ENCODE results near the gene SPTA1. TPM values are rescaled to one million over a fixed set of nuclear protein-coding genes. Genes with fewer than 3 reads are reported as not detected.

Gene SPTA1
- total and polyA plus RNA-seq, 2 experiments from 2014 or later: not detected

DNA sequence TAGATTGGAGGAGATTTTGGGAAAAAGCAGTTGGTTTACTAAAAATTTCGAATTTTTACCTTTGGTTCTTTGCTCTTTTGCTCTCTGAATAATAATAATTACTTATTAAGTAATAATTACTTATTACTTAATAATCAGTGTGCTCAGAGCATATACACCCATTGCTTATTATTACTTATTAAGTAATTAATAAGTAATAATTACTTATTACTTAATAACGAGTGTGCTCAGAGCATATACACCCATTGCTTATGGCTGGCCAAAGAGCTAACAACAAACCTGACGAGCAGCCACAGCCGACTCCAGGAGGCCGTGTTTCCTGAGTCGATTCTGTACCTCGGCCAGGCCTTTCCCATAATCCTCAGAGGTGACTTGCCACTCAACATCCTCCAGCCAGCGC, 20.5 kb downstream of the SPTA1 start:
- H3K79me2 ChIP-seq (ENCODE audit: insufficient read depth): no peaks in the 10 kb centered on the region
- H3K9me2 ChIP-seq (ENCODE audit: insufficient read depth): no peaks in the 10 kb centered on the region
- 31 to 33% methylated on average over 8 of the region's 8 CpGs for WGBS, 2 experiments (ENCODE audit: low coverage in 1 of 2, low lambda C conversion rate in 2 of 2, missing lambda C conversion rate in 2 of 2)
- no peaks in the 10 kb centered on the region for H3K4me1 ChIP-seq (ENCODE audit: insufficient read depth)
- no peak overlapping the region for H3K27ac ChIP-seq
- in situ Hi-C loops (cut with MboI): no loop called here
- H3K4me2 ChIP-seq (ENCODE audit: unreplicated experiment): no peak overlapping the region
- H3K27me3 ChIP-seq (replicated peaks; ENCODE audit: insufficient read depth): no peaks in the 10 kb centered on the region
- H3K9ac ChIP-seq: no peak overlapping the region
- TF ChIP-seq EZH2phosphoT487 (IDR thresholded peaks at IDR 0.05; ENCODE audit: insufficient read depth, low read depth): no peak
- no peak for TF ChIP-seq EZH2 (IDR thresholded peaks at IDR 0.05; ENCODE audit: insufficient read depth, poor library complexity, severe bottlenecking)
- no peak overlapping the region for H2AFZ ChIP-seq
- no peaks in the 10 kb centered on the region for H3K9me3 ChIP-seq (ENCODE audit: low read depth)
- no peaks in the 10 kb centered on the region for H3K36me3 ChIP-seq (ENCODE audit: low read depth)
- no peak for DNase-seq
- H3F3A ChIP-seq (ENCODE audit: insufficient read depth): no peaks in the 10 kb centered on the region
- H3K4me3 ChIP-seq: no peak overlapping the region
- H4K20me1 ChIP-seq (ENCODE audit: insufficient read depth): no peaks in the 10 kb centered on the region

GRCh38 chr1:158654571-158654970, 31.9 kb downstream of the SPTA1 start:
- no peak for DNase-seq
- no peak for TF ChIP-seq EZH2phosphoT487 (IDR thresholded peaks at IDR 0.05; ENCODE audit: insufficient read depth, low read depth)
- TF ChIP-seq EZH2 (IDR thresholded peaks at IDR 0.05; ENCODE audit: insufficient read depth, poor library complexity, severe bottlenecking): no peak
- in situ Hi-C loops (cut with MboI): no loop called here
- Histone ChIP-seq H3K4me3 (no peak overlapping the region), H3K27ac (no peak overlapping the region), H2AFZ (no peak overlapping the region), H3K9ac (no peak overlapping the region), H3K79me2 (ENCODE audit: insufficient read depth) (no peaks in the 10 kb centered on the region), H3K4me2 (ENCODE audit: unreplicated experiment) (no peak overlapping the region), H3K4me1 (ENCODE audit: insufficient read depth) (no peaks in the 10 kb centered on the region), H3K9me3 (ENCODE audit: low read depth) (no peaks in the 10 kb centered on the region), H3K27me3 (replicated peaks; ENCODE audit: insufficient read depth) (no peaks in the 10 kb centered on the region), H4K20me1 (ENCODE audit: insufficient read depth) (no peaks in the 10 kb centered on the region), H3K36me3 (ENCODE audit: low read depth) (no peaks in the 10 kb centered on the region), H3F3A (ENCODE audit: insufficient read depth) (no peaks in the 10 kb centered on the region), H3K9me2 (ENCODE audit: insufficient read depth) (no peaks in the 10 kb centered on the region)
- WGBS, 2 experiments (ENCODE audit: low coverage in 1 of 2, low lambda C conversion rate in 2 of 2, missing lambda C conversion rate in 2 of 2): 18 to 19% methylated on average over 6 of the region's 6 CpGs

GRCh38 chr1:158654086-158654485, 32.4 kb downstream of the SPTA1 start:
- no peak overlapping the region for H3K4me3 ChIP-seq
- no peaks in the 10 kb centered on the region for H3K9me2 ChIP-seq (ENCODE audit: insufficient read depth)
- H3K9ac ChIP-seq: no peak overlapping the region
- in situ Hi-C loops (cut with MboI): no loop called here
- no peaks in the 10 kb centered on the region for H3K9me3 ChIP-seq (ENCODE audit: low read depth)
- H3K36me3 ChIP-seq (ENCODE audit: low read depth): no peaks in the 10 kb centered on the region
- H4K20me1 ChIP-seq (ENCODE audit: insufficient read depth): no peaks in the 10 kb centered on the region
- H3K4me2 ChIP-seq (ENCODE audit: unreplicated experiment): no peak overlapping the region
- DNase-seq: no peak
- no peak overlapping the region for H2AFZ ChIP-seq
- H3K4me1 ChIP-seq (ENCODE audit: insufficient read depth): no peaks in the 10 kb centered on the region
- no peaks in the 10 kb centered on the region for H3F3A ChIP-seq (ENCODE audit: insufficient read depth)
- H3K27ac ChIP-seq: no peak overlapping the region
- TF ChIP-seq EZH2 (IDR thresholded peaks at IDR 0.05; ENCODE audit: insufficient read depth, poor library complexity, severe bottlenecking): no peak
- no peak for TF ChIP-seq EZH2phosphoT487 (IDR thresholded peaks at IDR 0.05; ENCODE audit: insufficient read depth, low read depth)
- H3K79me2 ChIP-seq (ENCODE audit: insufficient read depth): no peaks in the 10 kb centered on the region
- no peaks in the 10 kb centered on the region for H3K27me3 ChIP-seq (replicated peaks; ENCODE audit: insufficient read depth)

GRCh38 chr1:158652721-158653334, 33.7 kb downstream of the SPTA1 start:
- no peaks in the 10 kb centered on the region for H3F3A ChIP-seq (ENCODE audit: insufficient read depth)
- H3K79me2 ChIP-seq (ENCODE audit: insufficient read depth): no peaks in the 10 kb centered on the region
- no peaks in the 10 kb centered on the region for H3K27me3 ChIP-seq (replicated peaks; ENCODE audit: insufficient read depth)
- peak overlapping the region; percentile 46 for H3K4me3 ChIP-seq
- DNase-seq: no peak
- H4K20me1 ChIP-seq (ENCODE audit: insufficient read depth): no peaks in the 10 kb centered on the region; the same call in 1 of the 2 replicates
- no peak overlapping the region for H3K9ac ChIP-seq
- no peak overlapping the region for H3K27ac ChIP-seq
- H3K4me2 ChIP-seq (ENCODE audit: unreplicated experiment): peak overlapping the region; percentile 28
- no peaks in the 10 kb centered on the region for H3K4me1 ChIP-seq (ENCODE audit: insufficient read depth)
- H3K9me2 ChIP-seq (ENCODE audit: insufficient read depth): no peaks in the 10 kb centered on the region
- H3K36me3 ChIP-seq (ENCODE audit: low read depth): no peaks in the 10 kb centered on the region
- peak overlapping the region; percentile 24; the same call in 1 of the 2 replicates for H2AFZ ChIP-seq
- in situ Hi-C loops (cut with MboI): no loop called here
- 32 to 35% methylated on average over 7 of the region's 7 CpGs for WGBS, 2 experiments (ENCODE audit: low coverage in 1 of 2, low lambda C conversion rate in 2 of 2, missing lambda C conversion rate in 2 of 2)
- TF ChIP-seq EZH2 (IDR thresholded peaks at IDR 0.05; ENCODE audit: insufficient read depth, poor library complexity, severe bottlenecking): no peak
- TF ChIP-seq EZH2phosphoT487 (IDR thresholded peaks at IDR 0.05; ENCODE audit: insufficient read depth, low read depth): no peak
- no peaks in the 10 kb centered on the region for H3K9me3 ChIP-seq (ENCODE audit: low read depth)

DNA sequence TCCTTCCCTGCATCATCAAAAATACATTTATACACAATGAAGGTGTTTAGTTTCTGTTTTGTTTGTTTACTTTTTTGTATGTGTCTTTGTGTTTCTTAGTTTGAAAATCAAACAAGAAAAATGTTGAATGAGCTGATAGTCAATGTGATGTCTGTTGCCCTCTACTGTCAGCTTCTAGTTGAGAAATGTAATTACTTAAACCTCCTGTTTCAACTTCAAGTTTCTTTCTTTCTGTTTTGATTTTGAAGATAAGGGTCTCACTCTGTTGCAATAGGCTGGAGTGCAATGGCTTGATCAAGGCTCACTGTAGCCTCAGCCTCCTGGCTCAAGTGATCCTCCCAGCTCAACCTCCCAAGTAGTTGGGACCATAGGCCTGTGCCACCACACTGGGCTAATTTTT, 37.5 kb downstream of the SPTA1 start:
- no peaks in the 10 kb centered on the region for H3K4me1 ChIP-seq (ENCODE audit: insufficient read depth)
- H4K20me1 ChIP-seq (ENCODE audit: insufficient read depth): no peaks in the 10 kb centered on the region; the same call in 1 of the 2 replicates
- no peak overlapping the region for H2AFZ ChIP-seq
- H3K4me3 ChIP-seq: no peak overlapping the region
- DNase-seq: no peak
- TF ChIP-seq EZH2phosphoT487 (IDR thresholded peaks at IDR 0.05; ENCODE audit: insufficient read depth, low read depth): no peak
- no peak for TF ChIP-seq EZH2 (IDR thresholded peaks at IDR 0.05; ENCODE audit: insufficient read depth, poor library complexity, severe bottlenecking)
- H3K27me3 ChIP-seq (replicated peaks; ENCODE audit: insufficient read depth): no peaks in the 10 kb centered on the region; the same call in none of the 2 replicates
- H3K9me2 ChIP-seq (ENCODE audit: insufficient read depth): no peaks in the 10 kb centered on the region
- H3K9me3 ChIP-seq (ENCODE audit: low read depth): no peaks in the 10 kb centered on the region
- H3K36me3 ChIP-seq (ENCODE audit: low read depth): no peaks in the 10 kb centered on the region
- H3F3A ChIP-seq (ENCODE audit: insufficient read depth): no peaks in the 10 kb centered on the region
- no peak overlapping the region for H3K27ac ChIP-seq
- H3K9ac ChIP-seq: no peak overlapping the region
- no peaks in the 10 kb centered on the region for H3K79me2 ChIP-seq (ENCODE audit: insufficient read depth)
- in situ Hi-C loops (cut with MboI): no loop called here
- H3K4me2 ChIP-seq (ENCODE audit: unreplicated experiment): no peak overlapping the region
